BE2C (cell line): ENCODE measurements around the gene SHQ1.

ENCODE experiments used
- DNase-seq: peaks from one replicate; pipeline ENCODE4 v3.0.0-alpha.2; 2020
- H3K27me3 ChIP-seq: fragments of 250-450 bp; sonication (Bioruptor Pico); 2 replicates; pipeline ENCODE4 v1.5.1; 2020; ENCODE audit warnings: mild to moderate bottlenecking
- H3K36me3 ChIP-seq: fragments of 250-450 bp; sonication (Bioruptor Pico); 2 replicates; pipeline ENCODE4 v1.5.1; 2020; ENCODE audit warnings: mild to moderate bottlenecking
- H3K4me1 ChIP-seq: fragments of 250-450 bp; sonication (Bioruptor Pico); 2 replicates; pipeline ENCODE4 v1.5.1; 2020
- H3K4me3 ChIP-seq: 2 replicates; pipeline ENCODE4 v1.5.1; 2011; ENCODE audit warnings: low read depth, low read length
- H3K9me3 ChIP-seq: fragments of 250-450 bp; sonication (Bioruptor Pico); 2 replicates; pipeline ENCODE4 v1.5.1; 2020
- TF ChIP-seq, protein P1 (sequence below): IDR thresholded peaks from 2 replicates; pipeline ENCODE4 v1.5.1; 2012; ENCODE audit warnings: mild to moderate bottlenecking, low read depth, low read length

SHQ1 gene

DNA sequence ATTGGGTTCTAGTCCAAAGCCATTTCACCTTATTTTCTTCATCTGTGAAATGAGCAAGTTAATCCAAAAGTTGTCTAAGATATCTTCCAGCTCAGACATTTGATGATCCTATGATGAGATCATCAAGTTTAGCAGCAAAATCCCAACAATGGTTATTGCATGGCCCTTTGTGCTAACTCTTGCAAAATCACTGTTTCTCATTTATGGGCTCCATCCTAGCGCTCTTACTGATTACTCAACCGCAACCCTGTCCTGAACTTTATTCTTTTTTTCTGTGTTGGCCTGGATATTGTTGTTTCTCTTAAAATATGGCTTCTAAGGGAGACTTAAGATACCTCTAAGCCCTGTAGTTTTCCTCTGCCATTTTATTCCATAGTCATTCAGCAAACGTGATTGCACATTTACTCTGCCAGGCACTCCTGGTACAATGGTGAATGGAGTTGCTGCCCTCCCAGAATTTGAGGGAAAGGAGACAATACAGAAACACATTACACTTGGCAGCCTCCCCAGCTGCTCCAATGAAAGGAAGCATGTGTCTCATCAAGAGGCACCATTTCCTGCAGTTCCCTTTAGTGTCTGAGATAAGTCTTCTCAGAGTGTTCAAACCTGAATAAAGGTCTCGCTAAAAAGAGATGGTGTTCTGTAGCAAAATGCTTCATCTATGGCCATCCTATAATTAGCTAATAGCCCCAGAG is 44.0 kb upstream of the SHQ1 start:
- TF ChIP-seq, protein P1, sequence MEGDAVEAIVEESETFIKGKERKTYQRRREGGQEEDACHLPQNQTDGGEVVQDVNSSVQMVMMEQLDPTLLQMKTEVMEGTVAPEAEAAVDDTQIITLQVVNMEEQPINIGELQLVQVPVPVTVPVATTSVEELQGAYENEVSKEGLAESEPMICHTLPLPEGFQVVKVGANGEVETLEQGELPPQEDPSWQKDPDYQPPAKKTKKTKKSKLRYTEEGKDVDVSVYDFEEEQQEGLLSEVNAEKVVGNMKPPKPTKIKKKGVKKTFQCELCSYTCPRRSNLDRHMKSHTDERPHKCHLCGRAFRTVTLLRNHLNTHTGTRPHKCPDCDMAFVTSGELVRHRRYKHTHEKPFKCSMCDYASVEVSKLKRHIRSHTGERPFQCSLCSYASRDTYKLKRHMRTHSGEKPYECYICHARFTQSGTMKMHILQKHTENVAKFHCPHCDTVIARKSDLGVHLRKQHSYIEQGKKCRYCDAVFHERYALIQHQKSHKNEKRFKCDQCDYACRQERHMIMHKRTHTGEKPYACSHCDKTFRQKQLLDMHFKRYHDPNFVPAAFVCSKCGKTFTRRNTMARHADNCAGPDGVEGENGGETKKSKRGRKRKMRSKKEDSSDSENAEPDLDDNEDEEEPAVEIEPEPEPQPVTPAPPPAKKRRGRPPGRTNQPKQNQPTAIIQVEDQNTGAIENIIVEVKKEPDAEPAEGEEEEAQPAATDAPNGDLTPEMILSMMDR: no peak
- DNase-seq: no peak
- H3K4me1 ChIP-seq: peaks cover 4% of the 10 kb centered on the region
- H3K36me3 ChIP-seq: no peaks in the 10 kb centered on the region
- no peak overlapping the region for H3K4me3 ChIP-seq
- no peaks in the 10 kb centered on the region for H3K9me3 ChIP-seq
- H3K27me3 ChIP-seq: no peaks in the 10 kb centered on the region

DNA sequence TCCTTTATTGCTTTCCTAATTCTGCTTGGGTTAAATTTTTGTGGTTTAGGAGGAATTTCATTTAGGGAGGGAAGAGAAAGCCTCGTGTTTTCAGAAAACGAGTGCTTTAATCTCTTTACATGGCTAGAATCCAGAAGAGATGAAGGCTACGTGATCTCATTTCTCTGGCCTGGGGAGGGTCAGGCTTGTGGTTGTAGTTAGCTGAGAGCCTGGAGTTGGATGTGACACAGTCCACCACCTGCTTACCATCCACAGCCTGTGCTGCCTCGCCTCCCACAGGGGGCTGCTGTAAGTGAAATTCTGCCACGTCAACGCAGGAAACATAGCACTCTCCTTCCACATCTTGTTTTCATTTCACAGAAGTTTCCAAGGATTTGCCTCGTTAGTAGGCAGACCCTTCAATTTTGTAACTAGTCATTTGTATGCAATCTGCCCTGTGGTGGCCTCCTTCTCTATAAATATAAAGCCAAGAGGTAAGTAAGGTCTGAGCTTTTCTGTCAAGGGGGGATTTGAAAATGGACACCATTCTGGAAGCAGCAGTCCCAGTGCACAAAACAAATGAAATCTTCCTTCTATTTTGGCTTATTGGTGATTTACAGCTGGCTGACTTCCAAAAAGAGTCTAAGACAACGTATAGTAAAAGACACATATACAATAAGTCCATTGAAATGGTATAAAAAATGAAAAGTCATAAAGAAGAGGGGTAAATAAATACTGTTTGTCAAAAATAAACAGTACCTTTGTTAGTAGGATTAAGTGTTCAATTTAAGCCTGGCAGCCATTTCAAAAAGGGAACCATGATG is 43.0 kb upstream of the SHQ1 start:
- Histone ChIP-seq H3K27me3 (no peaks in the 10 kb centered on the region), H3K4me3 (no peak overlapping the region), H3K4me1 (peaks cover 4% of the 10 kb centered on the region), H3K36me3 (no peaks in the 10 kb centered on the region), H3K9me3 (no peaks in the 10 kb centered on the region)
- TF ChIP-seq, protein P1: peak; percentile 15; the same call in 1 of the 2 replicates
- DNase-seq: peak; percentile 24

DNA sequence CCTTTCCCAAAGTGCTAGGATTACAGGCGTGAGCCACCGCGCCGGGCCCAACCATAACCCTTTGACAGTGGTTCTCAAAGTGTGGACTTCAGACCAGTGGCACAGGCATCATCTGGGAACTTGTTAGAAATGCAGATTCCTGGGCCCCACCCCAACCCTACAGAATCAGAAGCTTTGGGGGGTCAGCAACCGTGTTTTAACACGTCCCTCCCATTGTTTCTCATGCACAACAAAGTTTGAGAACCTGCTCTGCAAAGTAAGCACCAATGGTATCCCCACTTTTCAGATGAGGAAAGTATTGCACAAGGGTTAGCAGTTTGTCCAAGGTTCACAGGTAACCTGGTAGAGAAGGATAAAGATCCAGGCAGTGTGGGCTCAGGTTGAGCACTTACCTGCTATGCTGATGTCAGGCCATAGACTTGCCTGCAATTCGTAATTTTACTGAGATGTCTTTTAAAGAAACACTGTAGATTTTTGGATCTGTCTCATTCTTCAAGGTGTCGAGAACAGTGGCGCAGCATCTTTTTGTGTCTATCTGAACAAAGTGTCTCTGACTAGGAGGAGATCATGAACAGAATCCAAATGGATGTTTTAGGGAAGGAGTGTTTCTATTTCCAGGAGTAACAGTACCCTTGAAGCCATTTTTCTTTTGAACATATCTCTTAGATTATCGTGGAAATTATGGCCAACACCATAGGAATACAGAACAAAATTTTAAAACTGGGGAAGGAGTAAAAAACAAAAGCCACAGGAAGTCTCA is 42.1 kb upstream of the SHQ1 start:
- Histone ChIP-seq H3K36me3 (no peaks in the 10 kb centered on the region), H3K4me1 (peaks cover 4% of the 10 kb centered on the region), H3K27me3 (no peaks in the 10 kb centered on the region), H3K9me3 (no peaks in the 10 kb centered on the region), H3K4me3 (no peak overlapping the region)
- TF ChIP-seq, protein P1: no peak
- DNase-seq: no peak

DNA sequence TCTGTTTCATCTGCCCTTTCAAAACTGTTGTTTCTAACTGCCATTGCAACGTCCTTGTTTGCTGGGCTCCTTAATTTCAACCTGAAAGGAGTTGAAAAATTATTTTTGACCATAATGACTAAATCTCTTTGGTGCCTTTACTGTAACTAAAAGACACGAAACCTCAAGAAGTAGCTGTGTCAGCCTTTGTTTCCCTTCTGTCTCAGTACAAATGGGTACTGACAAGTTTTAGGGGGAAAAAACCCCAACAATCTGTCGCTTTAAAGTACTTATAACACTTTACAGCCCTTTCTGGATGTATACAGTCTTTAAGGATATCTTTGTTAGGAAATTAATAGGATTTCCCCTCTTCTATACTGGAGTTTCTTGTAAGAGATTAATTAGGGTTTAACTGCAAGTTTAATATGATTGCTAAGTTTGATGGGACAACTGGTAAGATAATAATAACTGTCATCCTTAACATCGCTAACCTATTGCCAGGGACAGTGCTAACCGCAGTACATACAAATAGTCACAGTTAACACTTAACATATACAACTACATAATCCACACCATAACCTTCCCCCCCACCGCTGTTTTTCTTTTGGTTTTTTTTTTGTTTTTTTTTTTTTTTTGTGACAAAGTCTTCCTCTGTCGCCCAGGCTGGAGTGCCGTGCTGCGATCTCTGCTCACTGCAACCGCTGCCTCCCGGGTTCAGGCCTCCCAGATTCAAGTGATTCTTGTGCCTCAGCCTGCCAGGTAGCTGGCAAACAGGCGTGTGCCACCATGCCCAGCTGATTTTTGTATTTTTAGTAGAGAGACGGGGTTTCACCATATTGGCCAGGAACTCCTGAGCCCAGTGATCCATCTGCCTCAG is 41.3 kb upstream of the SHQ1 start:
- H3K4me1 ChIP-seq: peaks cover 4% of the 10 kb centered on the region
- no peaks in the 10 kb centered on the region for H3K9me3 ChIP-seq
- H3K4me3 ChIP-seq: no peak overlapping the region
- no peak for DNase-seq
- TF ChIP-seq, protein P1: no peak
- no peaks in the 10 kb centered on the region for H3K36me3 ChIP-seq
- H3K27me3 ChIP-seq: no peaks in the 10 kb centered on the region

DNA sequence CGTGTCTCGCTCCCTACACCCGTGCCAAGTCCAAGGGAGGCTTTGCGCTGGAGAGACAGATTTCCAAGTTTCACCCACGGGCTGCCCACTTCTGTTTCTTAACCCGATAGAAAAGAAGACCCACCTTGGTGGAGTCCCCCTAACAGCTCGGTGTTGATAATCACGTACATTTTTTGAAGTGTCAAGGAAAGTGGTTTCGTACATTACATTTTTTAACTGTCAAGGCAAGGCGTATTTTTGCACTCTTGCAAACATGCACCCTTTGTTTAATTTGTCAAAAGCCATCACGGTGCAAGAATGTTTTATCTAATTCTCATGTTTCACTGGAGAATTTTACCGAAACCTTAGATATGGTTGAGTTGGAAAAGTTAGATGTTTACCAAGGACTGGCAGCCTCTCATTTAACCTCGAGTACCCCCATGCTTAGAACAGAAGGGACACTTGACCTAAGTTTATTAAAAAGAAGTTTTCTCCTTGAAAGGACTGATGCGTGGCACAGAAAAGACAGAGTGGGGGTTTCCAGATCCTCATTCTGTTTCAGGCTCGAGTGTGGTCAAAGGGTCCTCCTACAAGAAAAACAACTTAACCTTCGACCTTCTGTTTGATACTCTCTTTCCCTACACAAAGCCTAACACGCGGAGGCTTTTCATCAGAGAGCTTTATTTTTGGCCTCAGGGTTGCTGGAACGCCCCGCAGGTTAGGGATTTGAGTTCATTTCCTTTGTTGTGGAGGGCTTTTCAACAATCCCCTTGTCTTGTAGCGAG is 40.5 kb upstream of the SHQ1 start:
- TF ChIP-seq, protein P1: no peak
- DNase-seq: no peak
- H3K4me3 ChIP-seq: peak overlapping the region; percentile 52
- no peaks in the 10 kb centered on the region for H3K9me3 ChIP-seq
- no peaks in the 10 kb centered on the region for H3K36me3 ChIP-seq
- H3K27me3 ChIP-seq: no peaks in the 10 kb centered on the region
- peaks cover 4% of the 10 kb centered on the region for H3K4me1 ChIP-seq
